ENCODE results near the gene PPP6R2.

Gene PPP6R2

DNA sequence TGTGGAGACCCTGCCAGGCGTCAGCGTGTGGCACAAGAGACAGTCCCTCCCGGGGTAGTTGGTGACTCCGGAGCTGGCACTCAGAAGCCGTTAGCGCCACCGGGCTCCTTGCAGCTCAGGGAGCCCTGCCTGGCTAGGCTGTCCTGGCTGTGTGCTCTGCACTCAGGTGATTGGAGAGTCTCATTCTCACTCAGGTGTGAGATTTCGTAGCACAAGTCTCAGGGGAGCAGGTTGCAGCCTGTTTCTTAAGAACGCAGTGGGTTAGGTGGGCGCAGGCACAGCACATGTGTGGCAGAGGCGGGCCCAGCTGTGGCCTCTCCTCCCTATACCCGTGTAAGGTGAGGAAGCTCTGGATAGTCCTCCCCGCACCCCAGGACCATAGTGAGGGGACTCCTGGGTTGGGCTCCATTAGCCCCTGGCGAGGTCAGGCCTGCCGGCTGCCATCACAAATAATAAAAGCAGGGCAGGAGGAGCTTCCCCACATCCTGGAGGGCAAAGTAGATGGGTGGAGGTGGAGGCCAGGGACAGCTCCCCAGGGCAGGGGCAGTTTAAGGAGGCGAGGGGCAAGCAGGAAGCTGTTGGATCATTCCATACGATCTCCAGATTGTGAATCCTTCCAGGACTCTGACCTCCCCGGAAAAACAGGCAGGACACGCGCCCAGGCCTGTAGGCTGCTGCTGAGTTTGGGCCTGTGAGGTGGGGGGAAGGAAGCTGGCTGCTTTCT is 92.3 kb downstream of the PPP6R2 start:
- DNase-seq = peak; percentile 38

DNA sequence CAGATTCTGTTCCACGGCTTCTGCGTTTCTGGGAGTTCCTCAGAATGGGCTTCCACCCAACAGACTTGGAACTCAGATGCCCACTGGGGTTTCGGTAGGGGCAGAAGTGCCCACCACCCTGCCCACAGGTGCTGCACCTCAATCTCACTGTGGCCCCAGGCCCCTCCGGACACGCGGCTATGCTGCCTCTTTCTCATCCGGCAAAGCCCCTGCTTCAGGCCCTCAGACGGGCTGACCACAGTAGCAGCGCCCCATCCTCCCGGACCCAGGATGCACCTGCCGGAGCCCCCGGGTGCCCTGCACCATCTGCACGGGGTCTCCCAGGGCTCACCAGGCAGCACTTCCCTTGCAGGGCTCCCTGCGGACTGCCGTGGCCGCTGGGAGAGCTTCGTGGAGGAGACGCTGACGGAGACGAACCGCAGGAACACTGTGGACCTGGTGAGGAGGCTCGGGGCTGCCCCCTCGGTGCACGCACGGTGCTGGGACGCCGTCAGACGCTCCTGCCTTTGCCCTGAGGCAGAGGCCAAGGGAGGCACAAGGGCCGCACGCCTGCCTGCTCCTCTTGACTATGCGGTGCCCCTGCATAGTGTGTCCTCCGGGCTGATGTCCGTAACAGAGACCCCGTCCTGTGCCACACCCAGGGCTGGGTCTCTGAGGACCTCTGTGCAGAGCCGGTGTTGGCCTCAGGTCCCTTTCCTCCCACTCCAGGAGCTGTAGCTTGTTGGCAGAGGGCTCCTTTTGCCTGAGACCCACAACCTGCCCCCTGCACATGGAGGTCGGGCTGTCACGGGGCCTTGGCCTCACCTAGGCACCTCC is 93.1 kb downstream of the PPP6R2 start:
- DNase-seq = peak; percentile 43

DNA sequence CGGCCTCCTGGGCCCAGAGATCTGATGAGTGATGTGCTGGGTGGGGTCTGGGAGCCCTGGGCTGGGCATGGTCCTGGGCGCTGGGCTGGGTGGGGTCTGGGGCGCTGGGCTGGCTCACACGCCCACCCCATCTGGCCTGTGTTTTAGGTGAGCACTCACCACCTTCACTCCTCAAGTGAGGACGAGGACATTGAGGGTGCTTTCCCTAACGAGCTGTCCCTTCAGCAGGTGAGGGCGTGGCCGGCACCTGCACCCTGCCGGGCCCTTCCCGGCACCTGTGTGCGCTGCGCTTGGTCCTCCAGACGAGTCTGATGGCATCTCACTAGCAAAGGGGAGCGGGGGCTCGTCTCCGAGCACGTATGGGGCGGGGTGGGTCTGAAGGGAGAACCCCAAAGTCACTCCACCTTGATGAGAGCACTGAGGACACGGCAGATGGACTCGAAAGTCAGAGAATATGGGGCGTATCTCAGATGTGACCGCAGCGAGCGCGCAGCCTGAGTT is 93.8 kb downstream of the PPP6R2 start:
- DNase-seq = peak; percentile 25

DNA sequence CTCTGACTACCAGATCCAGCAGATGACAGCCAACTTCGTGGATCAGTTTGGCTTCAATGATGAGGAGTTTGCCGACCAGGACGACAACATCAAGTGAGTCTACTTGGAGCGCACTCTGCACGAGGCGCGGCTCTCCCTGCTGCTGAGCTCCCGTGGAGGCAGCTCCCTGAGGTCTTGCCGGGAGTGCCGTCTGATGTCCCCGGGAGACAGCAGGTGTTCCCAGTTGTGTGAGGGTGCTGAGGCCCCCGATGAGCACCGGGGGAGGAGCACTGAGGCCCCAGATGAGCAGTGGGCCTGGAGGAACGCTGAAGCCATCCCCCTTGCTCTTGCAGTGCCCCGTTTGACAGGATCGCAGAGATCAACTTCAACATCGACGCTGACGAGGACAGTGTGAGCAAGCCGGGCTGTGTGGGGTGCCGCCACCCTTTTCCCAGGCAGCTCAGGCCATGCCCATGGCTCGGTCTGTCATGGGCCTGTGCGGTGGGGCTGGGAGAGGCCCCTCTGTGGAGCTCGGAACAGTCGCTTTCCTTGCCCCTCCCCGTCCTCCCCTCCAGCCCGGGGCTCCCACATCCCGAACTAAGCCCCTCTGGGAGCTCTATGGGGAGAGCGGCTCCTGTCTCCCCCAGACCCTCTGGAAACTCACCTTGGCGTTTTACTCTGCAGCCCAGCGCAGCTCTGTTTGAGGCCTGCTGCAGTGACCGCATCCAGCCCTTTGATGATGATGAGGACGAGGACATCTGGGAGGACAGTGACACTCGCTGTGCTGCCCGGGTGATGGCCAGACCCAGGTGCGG is 94.6 kb downstream of the PPP6R2 start:
- DNase-seq = no peak

DNA sequence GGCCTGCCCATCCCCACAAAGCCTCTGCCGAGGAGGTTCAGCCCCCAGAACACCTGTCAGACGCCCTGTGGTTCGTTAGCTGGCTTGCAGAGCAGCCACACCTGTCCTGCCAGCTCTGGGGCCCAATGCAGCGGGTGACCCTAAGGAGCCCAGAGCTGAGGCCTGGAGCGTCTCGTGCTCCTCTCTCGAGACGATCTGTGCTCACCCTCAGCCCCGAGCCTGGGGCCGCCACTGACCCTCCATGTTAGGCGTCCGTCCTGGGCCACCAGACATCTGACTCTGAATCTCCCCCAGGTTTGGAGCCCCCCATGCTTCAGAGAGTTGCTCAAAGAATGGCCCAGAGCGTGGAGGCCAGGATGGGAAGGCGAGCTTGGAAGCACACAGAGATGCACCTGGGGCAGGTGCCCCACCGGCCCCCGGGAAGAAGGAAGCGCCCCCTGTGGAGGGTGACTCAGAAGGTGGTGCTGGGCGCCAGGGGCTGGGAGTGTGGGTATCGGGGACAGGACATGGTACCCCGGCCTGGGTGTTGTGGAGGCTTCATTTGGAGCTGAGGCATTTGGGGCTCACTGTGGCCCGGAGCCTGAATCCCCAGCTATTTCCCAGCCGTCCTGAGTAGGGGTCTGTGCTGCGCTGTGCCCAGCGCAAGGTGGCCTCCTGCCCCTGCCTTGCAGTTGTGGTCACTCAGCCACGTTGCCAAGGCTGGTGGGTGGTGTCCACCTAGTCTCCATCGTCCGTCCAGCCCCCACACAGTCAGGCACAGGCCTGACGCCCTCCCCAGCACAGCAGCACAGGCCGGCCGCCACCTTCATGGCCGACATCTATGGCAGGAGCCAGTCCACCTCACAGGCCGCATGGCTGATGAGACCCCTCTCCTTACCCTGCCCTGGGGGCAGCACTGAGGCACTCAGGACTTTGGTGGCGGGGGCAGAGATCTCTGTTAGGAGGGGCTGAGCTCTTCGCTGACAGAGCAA is 95.5 kb downstream of the PPP6R2 start:
- DNase-seq = no peak

DNA sequence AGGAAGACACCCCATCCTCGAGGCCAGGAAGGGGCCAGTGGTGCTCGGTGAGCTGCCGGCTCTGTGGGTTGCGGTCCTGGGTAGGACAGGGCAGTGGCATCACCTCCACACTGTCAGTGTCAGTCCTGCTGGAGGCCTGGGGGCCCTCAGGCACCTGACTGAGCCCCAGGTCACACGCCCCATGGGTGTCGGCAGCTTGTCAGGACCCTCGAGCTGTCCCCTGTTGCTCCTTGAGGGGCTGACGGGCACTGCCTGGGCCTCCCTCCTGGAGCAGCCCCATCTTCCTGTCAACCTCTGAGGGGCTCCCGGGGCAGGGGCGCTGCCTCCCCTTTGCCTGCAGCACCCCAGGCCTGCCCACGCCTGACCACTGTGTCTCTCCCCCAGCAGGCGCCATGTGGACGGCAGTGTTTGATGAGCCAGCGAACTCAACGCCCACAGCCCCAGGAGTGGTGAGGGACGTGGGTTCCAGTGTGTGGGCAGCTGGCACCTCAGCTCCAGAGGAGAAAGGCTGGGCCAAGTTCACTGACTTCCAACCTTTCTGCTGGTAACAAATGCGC is 96.3 kb downstream of the PPP6R2 start:
- no peak for DNase-seq

DNA sequence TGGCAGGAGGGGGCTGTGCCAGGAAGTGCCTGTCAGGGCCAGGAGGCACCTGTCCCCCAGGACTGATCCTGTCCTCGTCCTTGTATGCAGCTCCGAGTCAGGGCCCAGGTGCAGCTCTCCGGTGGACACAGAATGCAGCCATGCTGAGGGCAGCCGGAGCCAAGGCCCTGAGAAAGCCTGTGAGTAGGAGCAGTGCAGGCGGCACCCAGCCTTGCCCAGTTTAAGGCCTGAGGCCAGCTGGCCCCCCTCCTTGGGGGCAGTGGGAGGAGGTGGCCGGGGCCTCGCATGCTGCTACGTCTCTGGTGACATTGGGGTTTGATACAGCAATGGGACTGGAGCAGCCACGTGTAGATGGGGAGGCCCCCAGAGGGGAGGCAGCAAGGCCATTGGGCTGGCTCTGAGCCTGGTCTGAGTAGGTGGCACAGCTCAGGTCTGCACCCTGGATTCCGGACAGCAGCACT is 96.8 kb downstream of the PPP6R2 start:
- DNase-seq = no peak

DNA sequence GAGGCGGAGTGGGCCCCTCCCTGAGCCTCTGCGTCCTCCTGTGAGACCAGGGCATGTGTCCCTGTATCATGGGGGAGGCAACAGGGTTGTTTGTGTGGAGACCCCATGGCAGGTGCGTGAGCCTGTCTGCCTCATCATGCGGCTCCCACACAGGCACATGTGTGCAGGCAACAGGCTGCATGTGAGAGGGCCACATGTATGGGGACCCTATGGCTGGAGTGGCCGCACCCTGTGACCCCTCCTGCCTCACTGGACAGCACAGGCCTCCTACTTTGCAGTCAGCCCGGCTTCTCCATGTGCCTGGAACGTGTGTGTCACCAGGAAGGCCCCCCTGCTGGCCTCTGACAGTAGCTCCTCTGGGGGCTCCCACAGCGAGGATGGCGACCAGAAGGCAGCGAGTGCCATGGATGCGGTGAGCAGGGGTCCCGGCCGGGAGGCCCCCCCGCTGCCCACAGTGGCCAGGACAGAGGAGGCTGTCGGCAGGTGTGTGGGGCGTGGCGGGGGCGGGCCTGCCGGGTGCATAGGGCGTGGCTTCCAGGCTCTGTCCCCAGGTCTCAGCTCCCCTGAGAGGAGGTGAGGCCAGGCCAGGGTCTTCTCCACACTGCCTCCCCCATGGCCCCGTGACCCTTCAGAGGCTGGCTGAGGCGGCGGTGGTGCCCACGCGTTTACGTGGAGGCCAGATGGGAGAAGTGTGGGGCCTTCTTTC is 97.6 kb downstream of the PPP6R2 start:
- DNase-seq = no peak

DNA sequence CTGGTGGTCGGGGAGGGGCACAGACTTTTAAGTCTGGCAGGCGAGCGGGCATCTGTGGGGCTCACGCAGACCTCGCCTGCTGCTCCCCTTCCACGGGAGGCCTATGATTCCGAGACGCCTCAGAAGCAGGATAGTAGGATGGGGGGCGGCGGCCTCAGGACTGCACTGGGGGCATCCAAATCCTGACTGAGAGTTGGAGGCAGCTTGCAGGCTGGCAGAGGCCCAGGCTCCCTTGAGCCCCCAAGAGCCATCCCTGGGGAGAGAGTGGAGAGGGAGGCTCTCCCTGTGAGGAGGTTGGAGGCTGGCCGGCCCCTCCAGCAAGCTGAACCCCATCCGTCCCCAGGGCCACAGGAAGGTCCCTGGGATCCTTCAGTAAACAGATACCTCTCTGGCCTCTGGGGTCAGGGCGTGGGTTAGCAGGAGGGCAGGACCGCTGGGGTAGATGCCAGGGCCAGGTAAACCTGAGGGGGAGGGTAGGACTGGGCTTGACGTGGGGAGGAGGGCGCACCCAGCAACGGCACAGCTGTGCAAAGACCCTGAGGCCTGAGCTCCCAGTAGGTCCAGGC is 98.4 kb downstream of the PPP6R2 start:
- DNase-seq = no peak

DNA sequence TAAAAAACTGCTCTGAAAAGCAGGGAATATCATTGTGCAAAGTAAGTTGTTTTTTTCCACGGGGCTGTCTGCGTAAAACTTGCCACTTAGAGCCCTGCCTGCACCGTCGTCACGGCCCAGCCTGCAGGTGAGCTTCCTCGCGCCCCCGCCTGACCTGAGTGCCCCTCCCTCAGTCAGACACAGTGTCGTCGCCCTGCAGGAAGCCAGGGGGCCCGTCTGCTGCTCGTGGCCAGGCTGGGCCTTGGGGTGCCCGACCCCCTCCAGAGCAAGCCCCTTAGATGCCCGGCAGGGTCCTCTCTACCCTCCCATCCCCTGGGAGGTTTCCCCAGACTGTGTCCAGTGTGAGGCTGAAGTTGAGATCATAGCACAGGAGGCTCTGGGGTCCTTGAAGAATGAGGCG is 100.1 kb downstream of the PPP6R2 start:
- no peak for DNase-seq

DNA sequence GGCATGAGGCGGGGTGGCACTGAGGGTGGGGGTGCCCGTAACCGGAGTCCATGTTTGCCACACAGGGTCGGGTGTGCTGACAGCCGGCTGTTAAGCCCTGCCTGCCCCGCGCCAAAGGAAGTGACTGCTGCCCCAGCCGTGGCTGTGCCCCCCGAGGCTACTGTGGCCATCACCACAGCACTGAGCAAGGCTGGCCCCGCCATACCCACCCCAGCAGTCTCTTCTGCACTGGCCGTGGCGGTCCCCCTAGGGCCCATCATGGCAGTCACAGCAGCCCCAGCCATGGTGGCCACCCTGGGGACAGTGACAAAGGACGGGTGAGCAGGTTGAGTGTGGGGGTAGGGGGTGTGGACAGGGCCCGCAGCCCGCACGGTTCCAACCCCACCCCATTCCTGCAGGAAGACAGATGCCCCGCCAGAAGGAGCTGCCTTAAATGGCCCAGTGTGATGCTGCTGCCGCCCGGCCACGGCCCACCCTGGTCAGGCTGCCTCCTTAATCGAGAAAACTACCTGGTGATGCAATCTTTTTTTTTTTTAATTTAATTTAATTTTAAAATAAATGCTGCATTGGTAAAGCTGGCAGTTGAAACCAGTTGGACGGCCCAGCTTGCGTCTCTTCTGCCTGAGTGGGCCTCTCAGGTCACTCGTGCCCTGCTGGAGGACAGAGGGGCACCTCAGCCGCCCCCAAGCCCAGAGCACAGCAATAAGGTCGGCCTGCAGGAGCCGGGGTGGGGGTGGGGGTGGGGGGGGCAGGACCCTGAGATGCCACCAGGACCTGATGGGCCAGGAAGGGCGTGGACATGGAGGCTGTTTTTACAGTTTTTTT is 100.9 kb downstream of the PPP6R2 start:
- DNase-seq = no peak

DNA sequence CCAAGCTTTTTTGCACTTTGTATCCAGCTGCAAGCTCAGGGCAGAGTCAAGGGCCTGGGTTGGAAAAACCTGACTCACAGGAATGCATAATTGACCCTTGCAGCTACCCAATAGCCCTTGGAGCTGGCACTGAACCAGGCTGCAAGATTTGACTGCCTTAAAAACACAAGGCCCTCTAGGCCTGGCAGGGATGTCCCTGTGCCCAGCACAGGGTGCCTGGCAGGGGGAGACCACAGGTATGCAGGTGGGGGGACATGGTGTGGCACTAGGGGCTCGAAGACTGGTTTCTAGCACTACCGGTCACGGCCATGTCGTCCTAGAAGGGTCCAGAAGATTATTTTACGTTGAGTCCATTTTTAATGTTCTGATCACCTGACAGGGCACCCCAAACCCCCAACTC is 101.5 kb downstream of the PPP6R2 start:
- DNase-seq = no peak

DNA sequence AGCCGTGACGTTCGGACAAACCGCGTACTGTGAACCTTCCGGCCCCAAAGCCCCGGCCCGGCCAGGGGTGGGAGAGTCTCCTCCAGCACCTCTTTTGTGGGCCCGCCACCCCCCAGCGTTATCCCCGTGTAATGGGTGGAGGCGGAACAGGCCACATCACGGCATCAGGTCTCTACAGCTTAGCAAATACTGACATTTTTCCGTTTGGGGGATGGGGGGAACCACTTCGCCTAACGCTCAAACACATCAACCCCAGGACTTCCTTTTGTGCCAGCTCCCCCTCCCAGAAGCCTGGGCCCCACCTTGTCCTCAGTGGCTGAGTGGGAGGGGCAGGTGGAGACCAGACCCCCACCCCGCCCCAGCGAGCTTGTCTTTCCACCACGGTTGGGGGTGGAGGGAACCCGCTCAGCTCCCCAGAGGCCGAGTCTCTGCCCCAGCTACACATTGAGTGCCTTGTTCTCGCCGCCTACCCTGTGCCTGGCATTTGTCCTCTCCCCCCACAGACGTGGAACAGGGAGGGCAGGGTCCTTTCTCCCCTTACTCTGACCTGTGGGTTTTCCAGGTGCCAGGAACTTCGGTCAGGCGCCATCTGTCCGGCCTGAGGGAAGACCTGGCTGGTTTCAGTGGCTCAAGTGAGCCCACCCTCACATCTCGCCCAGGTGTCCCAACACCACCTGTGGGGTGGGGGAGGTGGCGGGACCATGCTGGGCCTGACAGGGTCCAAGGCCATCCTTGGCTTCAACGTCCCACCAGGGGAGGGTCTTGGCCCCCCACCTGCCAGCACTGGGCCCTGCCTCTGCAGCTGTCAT is 102.1 kb downstream of the PPP6R2 start:
- DNase-seq = no peak

DNA sequence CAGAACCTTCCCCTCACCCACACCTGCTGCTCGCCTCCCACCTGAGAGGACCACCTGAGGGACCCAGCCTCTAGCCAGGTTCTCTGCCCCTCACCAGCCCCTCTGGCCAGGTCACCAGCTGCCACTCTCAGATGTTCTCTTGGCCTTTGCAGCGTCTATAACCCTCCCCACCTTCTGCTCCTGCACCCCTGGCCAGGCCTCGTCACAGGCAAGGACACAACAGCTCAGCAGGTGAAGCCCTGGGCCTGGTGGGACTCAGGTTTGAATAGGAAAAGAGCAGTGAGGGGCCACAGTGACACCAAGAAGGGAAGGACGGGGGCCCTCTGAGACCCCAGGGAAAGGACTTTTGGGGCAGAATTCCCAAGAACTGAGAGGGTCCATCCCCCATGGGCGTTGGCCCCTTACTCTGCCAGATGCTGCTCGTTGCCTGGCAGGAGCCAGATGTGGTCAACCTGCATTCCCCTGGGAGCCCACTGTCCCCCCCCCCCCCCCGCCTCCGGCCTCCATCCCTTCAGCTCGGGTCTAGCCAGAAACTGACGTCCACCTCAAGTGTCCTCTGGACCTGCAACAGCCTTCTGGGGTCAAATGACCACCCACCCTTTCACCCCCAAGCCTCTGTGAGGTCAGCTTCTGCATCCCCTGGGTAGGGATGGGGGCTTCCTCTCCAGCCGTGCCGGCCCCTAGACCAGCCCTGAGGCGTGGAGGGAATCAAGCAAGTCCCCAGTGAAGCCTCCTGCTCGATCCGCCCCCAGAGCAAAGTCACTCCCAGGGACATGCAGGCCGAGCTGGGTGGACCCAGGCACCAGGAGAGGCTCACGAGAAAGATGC is 103.0 kb downstream of the PPP6R2 start:
- no peak for DNase-seq

DNA sequence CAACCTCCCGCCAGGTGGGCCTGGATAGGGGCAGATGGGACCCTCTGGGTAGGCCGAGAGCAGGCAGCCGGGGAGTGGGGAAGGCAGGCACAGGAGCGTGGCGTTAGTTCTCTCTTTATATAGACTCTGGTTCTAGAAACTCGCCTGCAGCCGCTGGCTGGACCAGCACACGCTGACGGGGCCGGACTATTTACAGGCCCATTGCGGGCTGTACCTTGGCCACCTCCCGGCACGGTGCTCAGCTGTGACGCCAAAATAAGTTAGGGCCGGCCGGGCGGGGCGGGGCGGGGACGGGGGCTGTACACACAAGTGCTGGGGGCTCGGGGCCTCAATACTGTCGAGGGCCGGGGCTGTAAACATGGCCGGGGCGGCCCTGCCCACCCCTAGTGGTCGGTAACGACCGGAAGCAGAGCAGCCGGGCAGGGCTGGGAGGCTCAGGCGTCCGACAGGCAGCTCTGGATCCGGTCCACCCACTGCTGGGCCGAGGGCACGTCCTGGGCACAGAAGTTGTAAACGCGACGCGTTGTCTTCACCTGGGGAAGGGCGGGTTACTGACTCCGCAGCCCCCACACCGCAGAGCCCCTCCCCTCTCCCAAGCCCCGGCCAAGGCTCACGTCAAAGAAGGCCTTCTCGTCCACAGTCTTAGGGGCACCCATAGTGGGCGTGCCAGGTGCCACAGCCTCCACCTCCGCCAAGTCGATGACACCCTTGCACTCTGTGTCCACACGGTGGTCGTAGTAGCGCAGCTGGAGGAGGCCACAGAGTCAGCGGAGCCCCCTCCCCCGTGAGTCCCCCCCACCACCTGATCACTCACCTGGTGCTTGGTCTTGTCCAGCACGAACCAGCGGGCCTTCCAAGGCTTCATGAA is 103.8 kb downstream of the PPP6R2 start:
- no peak for DNase-seq

DNA sequence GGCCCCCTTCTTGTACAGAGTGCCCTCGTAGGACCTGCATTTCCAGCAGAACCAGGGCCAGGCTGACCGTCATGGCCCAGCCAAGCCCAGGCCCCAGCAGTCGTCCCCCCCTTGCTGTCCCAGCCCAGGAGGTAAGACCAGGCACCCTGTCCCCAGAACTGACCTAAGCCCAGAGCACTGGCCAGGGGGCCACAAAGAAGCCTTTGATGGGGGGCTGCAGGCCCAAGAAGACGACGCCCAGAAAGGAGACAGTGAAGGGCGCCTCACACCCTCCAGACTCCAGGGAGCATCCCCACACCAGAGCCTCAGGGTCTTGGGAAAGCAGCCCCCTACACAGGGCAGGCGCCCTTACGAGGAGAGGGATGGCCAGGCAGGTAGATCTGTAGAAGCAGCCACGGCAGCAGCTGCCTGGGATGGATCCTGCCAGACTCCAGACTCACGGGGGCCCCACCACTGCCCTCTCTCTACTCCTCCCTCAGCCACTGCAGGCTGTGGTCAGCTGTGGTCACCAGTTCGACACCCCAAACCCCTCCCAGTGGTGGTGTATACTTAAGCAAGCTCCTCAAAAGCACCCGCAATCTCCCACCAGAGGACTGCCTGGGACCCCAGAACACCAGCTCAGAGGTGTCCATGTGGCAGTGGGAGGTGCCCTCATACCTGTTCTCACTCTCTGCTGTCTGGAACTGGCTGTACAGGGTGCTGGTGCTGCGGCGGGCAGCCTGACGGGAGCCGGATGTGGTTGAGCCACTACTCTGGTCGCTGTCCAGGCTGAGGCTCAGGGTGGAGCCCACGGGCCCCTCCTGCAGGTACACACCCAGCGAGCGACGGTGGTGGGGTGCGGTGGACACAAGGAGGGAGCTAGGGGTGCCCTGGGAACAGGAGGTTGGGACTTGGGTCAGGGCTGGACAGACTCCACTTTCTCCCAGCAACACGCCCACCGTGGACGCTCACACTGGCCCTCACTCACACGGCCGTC is 104.7 kb downstream of the PPP6R2 start:
- DNase-seq = no peak
